GM12878 (cell line): Measurements from ENCODE around the gene RMND5A. TPM values are rescaled to one million over a fixed set of nuclear protein-coding genes. Genes with fewer than 3 reads are reported as not detected.

Source experiments
- ATAC-seq: fragments of 200-7000 bp; cut with Tn5 transposase; 3 replicates; pipeline ENCODE4 v1.9.1; 2020; ENCODE audit warnings: mild to moderate bottlenecking, moderate library complexity
- BruUV-seq: library from RNA; stranded (reverse); fragments of 400-500 nt; replicated peaks from 2 replicates; lab custom pipeline; 2021; lab: Mats Ljungman, UMichigan
- CTCF ChIA-PET: fragments of 300-600 bp; sonication (Branson Sonifier 250); formaldehyde crosslinking; extraction: SDS; loops from one replicate; lab custom pipeline; 2021; ENCODE audit warnings: inconsistent platforms; lab: Yijun Ruan, JAX
- POLR2A ChIA-PET: fragments of 350-600 bp; formaldehyde crosslinking; extraction: SDS; loops from one replicate; lab custom pipeline; 2021; ENCODE audit warnings: inconsistent platforms; lab: Charles Lee
- RAD21 ChIA-PET: fragments of 300-600 bp; sonication (Branson Sonifier 250); formaldehyde crosslinking; loops from one replicate; lab custom pipeline; 2023; ENCODE audit warnings: antibody characterized with exemption; ENCODE audit not compliant: unreplicated experiment; lab: Charles Lee
- SMC1A ChIA-PET: fragments of 300-600 bp; sonication (Branson Sonifier 250); formaldehyde crosslinking; loops from one replicate; lab custom pipeline; 2023; ENCODE audit not compliant: unreplicated experiment, uncharacterized antibody; lab: Charles Lee
- DNase-seq: peaks from one replicate; pipeline ENCODE4 v3.0.0-alpha.2; 2011; ENCODE audit warnings: low read depth, low spot score
- FAIRE-seq: peaks from 3 replicates; lab custom pipeline; 2011; peaks lifted over from hg19 to GRCh38; lab: Jason Lieb, UNC
- H2AFZ ChIP-seq: 2 replicates; pipeline ENCODE4 v1.6.0; 2011; ENCODE audit warnings: low read depth, low read length, control low read depth; ENCODE audit not compliant: control insufficient read depth
- H3K27ac ChIP-seq: 2 replicates; pipeline ENCODE4 v1.5.1; 2011; ENCODE audit warnings: control low read depth; ENCODE audit not compliant: control insufficient read depth, insufficient read depth
- H3K27me3 ChIP-seq, 2 experiments: replicated peaks in 1 of 2; 2 replicates each; pipeline versions ENCODE4 v1.6.0 to v1.6.1; 2011; ENCODE audit warnings: low read length in 1 of 2; ENCODE audit not compliant: control insufficient read depth in 2 of 2, insufficient read depth in 2 of 2
- H3K36me3 ChIP-seq, 2 experiments: 2 replicates each; pipeline ENCODE4 v1.5.1; 2011; ENCODE audit warnings: low read length in 1 of 2; ENCODE audit not compliant: control insufficient read depth in 2 of 2, insufficient read depth in 2 of 2
- H3K4me1 ChIP-seq: 2 replicates; pipeline ENCODE4 v1.6.1; 2011; ENCODE audit warnings: mild to moderate bottlenecking, low read length, moderate library complexity, mixed read lengths; ENCODE audit not compliant: control insufficient read depth, insufficient read depth
- H3K4me2 ChIP-seq: 2 replicates; pipeline ENCODE4 v1.6.0; 2011; ENCODE audit warnings: control low read depth; ENCODE audit not compliant: control insufficient read depth, insufficient read depth
- H3K4me3 ChIP-seq: fragments of 200-600 bp; sonication (generic); 2 replicates; pipeline ENCODE4 v1.5.1; 2016
- H3K79me2 ChIP-seq: 2 replicates; pipeline ENCODE4 v1.6.0; 2011; ENCODE audit warnings: low read length; ENCODE audit not compliant: control insufficient read depth, insufficient read depth
- H3K9ac ChIP-seq: 2 replicates; pipeline ENCODE4 v1.8.0; 2011; ENCODE audit warnings: low read length, control low read depth, mixed read lengths; ENCODE audit not compliant: control insufficient read depth, insufficient read depth
- H3K9me3 ChIP-seq: replicated peaks from 3 replicates; pipeline ENCODE4 v1.5.1; 2011; ENCODE audit warnings: mild to moderate bottlenecking, low read length; ENCODE audit not compliant: control insufficient read depth, insufficient read depth
- H4K20me1 ChIP-seq: 2 replicates; pipeline ENCODE4 v1.6.0; 2011; ENCODE audit not compliant: control insufficient read depth, insufficient read depth
- CHD2 ChIP-seq: IDR thresholded peaks from 2 replicates; pipeline ENCODE4 v1.6.1; 2011; ENCODE audit warnings: low read depth, low read length, improper control_type of control experiment, borderline replicate concordance
- FOXK2 ChIP-seq: fragments of 450-650 bp; IDR thresholded peaks from 2 replicates; pipeline ENCODE4 v1.6.1; 2017; ENCODE audit warnings: mild to moderate bottlenecking, moderate library complexity
- MEF2B ChIP-seq: fragments of 450-650 bp; IDR thresholded peaks from 2 replicates; pipeline ENCODE4 v1.6.1; 2018; ENCODE audit warnings: mild to moderate bottlenecking, moderate library complexity; ENCODE audit not compliant: partially characterized antibody, poor library complexity, severe bottlenecking
- MTA3 ChIP-seq: IDR thresholded peaks from 2 replicates; pipeline ENCODE4 v1.6.1; 2012; ENCODE audit warnings: low read length, inconsistent platforms, borderline replicate concordance
- RAD21 ChIP-seq: IDR thresholded peaks from 2 replicates; pipeline ENCODE4 v1.6.1; 2011; ENCODE audit warnings: mild to moderate bottlenecking, low read depth, low read length, moderate library complexity; ENCODE audit not compliant: insufficient read depth
- RAD51 ChIP-seq: fragments of 450-650 bp; IDR thresholded peaks from 2 replicates; pipeline ENCODE4 v1.6.1; 2016; ENCODE audit warnings: moderate library complexity, mild to moderate bottlenecking, inconsistent platforms
- RUNX3 ChIP-seq: IDR thresholded peaks from 2 replicates; pipeline ENCODE4 v1.6.1; 2012; ENCODE audit warnings: low read length, inconsistent platforms
- SMC3 ChIP-seq: IDR thresholded peaks from 2 replicates; pipeline ENCODE4 v1.6.1; 2011; ENCODE audit warnings: low read length, improper control_type of control experiment, borderline replicate concordance
- WGBS: methylation state at CpG from one replicate; pipeline ENCODE4 v1.1.6; 2016; ENCODE audit warnings: low lambda C conversion rate; ENCODE audit not compliant: insufficient replicate concordance, insufficient coverage; ENCODE audit errors: missing lambda C conversion rate; 5-methylcytosine and 5-hydroxymethylcytosine counted together
- in situ Hi-C: fragments of 300-500 bp; cut with MboI; formaldehyde crosslinking; loops from 9 replicates; pipeline ENCODE4 v1.14.3; 2018; ENCODE audit warnings: mixed read lengths
- intact Hi-C: fragments of 100-400 bp; cut with micrococcal nuclease; formaldehyde crosslinking; loops from one replicate; pipeline ENCODE4 v1.14.2; 2022; ENCODE audit not compliant: unreplicated experiment
- polyA plus RNA-seq, 11 experiments: library from polyadenylated mRNA; depleted of rRNA in 4 of 11; unstranded in 6 of 11; stranded (reverse) in 5 of 11; fragments of >200 nt; fragmentation: Nextera tagmentation in 4 of 11; fragmentation: Illumina TruSeq in 1 of 11; extraction: Ambion mirVana in 4 of 11; extraction: Trizol in 1 of 11; gene quantifications; 1 replicate in 1 of 11; 2 replicates in 10 of 11; pipeline versions ENCODE4 v1.2.1 to v1.2.3, GENCODE V29; 2011 to 2016; ENCODE audit warnings: inconsistent platforms in 2 of 11, missing spikeins in 2 of 11, low read depth in 1 of 11
- total RNA-seq, 4 experiments: library from RNA; depleted of rRNA in 3 of 4; stranded (reverse); fragments of >200 nt in 3 of 4; fragmentation: Illumina TruSeq in 1 of 4; extraction: Trizol in 1 of 4; gene quantifications; 2 replicates each; pipeline versions ENCODE4 v1.2.1 to v1.2.3, GENCODE V29; 2013 to 2021
- TF ChIP-seq, protein P1 (sequence below): IDR thresholded peaks from 2 replicates; pipeline ENCODE4 v1.6.1; 2011; ENCODE audit warnings: borderline replicate concordance, low read depth, mild to moderate bottlenecking, moderate library complexity, low read length; ENCODE audit not compliant: insufficient read depth, poor library complexity, severe bottlenecking
- TF ChIP-seq, protein P2 (sequence below), 3 experiments: IDR thresholded peaks in 2 of 3; conservative IDR thresholded peaks in 1 of 3; 2 replicates each; pipeline ENCODE4 v1.5.1; 2011; ENCODE audit warnings: low read depth in 3 of 3, low read length in 3 of 3, mild to moderate bottlenecking in 3 of 3, control low read depth in 2 of 3, moderate library complexity in 2 of 3, inconsistent platforms in 1 of 3, mixed read lengths in 1 of 3; ENCODE audit not compliant: control insufficient read depth in 2 of 3, insufficient read depth in 1 of 3; ENCODE audit errors: extremely low read depth in 1 of 3
- TF ChIP-seq, protein P3 (sequence below): fragments of 450-650 bp; IDR thresholded peaks from 2 replicates; pipeline ENCODE4 v1.6.1; 2017; ENCODE audit warnings: mild to moderate bottlenecking, moderate library complexity
- TF ChIP-seq, protein P4 (sequence below): fragments of 450-650 bp; IDR thresholded peaks from 2 replicates; pipeline ENCODE4 v1.6.1; 2017; ENCODE audit warnings: borderline replicate concordance

The RMND5A gene
- total and polyA plus RNA-seq, 10 of the 15 experiments (the other 5 are each of a cell fraction or from before 2014, with no cell fraction given): 8.3 to 33.6 (median 23.2) TPM

DNA sequence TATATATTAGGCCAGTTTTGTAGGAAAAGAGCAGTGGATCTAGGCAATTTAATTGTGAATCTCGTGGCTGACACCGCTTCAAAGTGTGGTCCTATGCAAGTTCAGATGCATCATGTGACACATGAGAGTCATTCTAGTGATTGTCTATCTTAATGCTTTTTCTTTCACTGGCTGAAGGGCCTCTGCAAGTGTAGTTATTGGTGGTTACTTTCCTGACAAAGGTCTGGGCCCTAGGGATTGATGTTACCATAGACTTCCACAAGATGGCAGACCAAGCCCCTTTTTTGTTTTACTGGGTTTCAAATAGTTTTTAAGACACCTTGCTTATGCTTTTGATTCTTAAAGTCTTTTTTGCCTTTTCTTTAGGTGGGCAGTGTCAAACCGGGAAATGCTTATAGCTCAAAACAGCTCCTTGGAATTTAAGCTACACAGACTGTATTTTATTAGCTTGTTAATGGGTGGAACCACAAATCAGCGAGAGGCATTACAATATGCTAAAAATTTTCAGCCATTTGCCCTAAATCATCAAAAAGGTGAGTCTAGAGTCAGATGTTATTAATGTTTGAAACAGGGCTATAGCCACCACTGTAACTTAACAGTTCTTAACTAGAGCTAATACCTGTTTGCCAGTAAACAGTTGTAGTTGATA is 44.7 kb downstream of the RMND5A start:
- Histone ChIP-seq H3K79me2 (no peaks in the 10 kb centered on the region), H4K20me1 (no peaks in the 10 kb centered on the region), H3K27me3 (no peaks in the 10 kb centered on the region), H3K27ac (no peak overlapping the region), H3K4me1 (no peaks in the 10 kb centered on the region), H3K9me3 (no peaks in the 10 kb centered on the region), H2AFZ (no peak overlapping the region), H3K4me3 (no peak overlapping the region), H3K9ac (no peak overlapping the region), H3K4me2 (no peak overlapping the region), H3K36me3 (peaks cover 2 to 19% of the 10 kb centered on the region in 2 experiments; a peak in 3 of 4 replicates)
- DNase-seq: no peak
- WGBS: 61% methylated on average over 4 of the region's 4 CpGs
- SMC1A ChIA-PET: interaction anchor here (0.7 to 3.3 kb wide), 14 partner anchors 7 to 368 kb away, joined by 3 to 26 read pairs (median 5); no protein-coding TSS in a partner anchor
- ATAC-seq: peak; percentile 90
- FAIRE-seq: peak; percentile 81
- intact Hi-C loops (no loop called here), in situ Hi-C loops (no loop called here)
- CTCF ChIA-PET: interaction anchor here (0.8 to 5.1 kb wide), 13 partner anchors 10 to 322 kb away, joined by 3 to 37 read pairs (median 8); no protein-coding TSS in a partner anchor
- BruUV-seq: no TSS peak
- RAD21 ChIA-PET: interaction anchor here (0.9 to 1.3 kb wide), 6 partner anchors 11 to 44 kb away, joined by 3 to 7 read pairs (median 4); no protein-coding TSS in a partner anchor
- POLR2A ChIA-PET: no interaction called here
- peak; percentile 60; the same call in 1 of the 2 replicates for TF ChIP-seq SMC3
- TF ChIP-seq MTA3: no peak
- peak; percentile 65 for TF ChIP-seq RAD51
- peak; percentile 8; the same call in 1 of the 2 replicates for TF ChIP-seq RUNX3
- TF ChIP-seq, protein P1, sequence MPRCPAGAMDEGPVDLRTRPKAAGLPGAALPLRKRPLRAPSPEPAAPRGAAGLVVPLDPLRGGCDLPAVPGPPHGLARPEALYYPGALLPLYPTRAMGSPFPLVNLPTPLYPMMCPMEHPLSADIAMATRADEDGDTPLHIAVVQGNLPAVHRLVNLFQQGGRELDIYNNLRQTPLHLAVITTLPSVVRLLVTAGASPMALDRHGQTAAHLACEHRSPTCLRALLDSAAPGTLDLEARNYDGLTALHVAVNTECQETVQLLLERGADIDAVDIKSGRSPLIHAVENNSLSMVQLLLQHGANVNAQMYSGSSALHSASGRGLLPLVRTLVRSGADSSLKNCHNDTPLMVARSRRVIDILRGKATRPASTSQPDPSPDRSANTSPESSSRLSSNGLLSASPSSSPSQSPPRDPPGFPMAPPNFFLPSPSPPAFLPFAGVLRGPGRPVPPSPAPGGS: no peak
- TF ChIP-seq, protein P2, sequence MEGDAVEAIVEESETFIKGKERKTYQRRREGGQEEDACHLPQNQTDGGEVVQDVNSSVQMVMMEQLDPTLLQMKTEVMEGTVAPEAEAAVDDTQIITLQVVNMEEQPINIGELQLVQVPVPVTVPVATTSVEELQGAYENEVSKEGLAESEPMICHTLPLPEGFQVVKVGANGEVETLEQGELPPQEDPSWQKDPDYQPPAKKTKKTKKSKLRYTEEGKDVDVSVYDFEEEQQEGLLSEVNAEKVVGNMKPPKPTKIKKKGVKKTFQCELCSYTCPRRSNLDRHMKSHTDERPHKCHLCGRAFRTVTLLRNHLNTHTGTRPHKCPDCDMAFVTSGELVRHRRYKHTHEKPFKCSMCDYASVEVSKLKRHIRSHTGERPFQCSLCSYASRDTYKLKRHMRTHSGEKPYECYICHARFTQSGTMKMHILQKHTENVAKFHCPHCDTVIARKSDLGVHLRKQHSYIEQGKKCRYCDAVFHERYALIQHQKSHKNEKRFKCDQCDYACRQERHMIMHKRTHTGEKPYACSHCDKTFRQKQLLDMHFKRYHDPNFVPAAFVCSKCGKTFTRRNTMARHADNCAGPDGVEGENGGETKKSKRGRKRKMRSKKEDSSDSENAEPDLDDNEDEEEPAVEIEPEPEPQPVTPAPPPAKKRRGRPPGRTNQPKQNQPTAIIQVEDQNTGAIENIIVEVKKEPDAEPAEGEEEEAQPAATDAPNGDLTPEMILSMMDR (IDR thresholded peaks at IDR 0.05 in 2 of 3, conservative IDR thresholded peaks at IDR 0.05 in 1 of 3; ENCODE audit: control insufficient read depth in 2 of 3, extremely low read depth in 1 of 3, insufficient read depth in 1 of 3, low read depth in 3 of 3, low read length in 3 of 3): peak; percentile 58 to 75 (median 68)
- TF ChIP-seq FOXK2: no peak
- TF ChIP-seq, protein P3, sequence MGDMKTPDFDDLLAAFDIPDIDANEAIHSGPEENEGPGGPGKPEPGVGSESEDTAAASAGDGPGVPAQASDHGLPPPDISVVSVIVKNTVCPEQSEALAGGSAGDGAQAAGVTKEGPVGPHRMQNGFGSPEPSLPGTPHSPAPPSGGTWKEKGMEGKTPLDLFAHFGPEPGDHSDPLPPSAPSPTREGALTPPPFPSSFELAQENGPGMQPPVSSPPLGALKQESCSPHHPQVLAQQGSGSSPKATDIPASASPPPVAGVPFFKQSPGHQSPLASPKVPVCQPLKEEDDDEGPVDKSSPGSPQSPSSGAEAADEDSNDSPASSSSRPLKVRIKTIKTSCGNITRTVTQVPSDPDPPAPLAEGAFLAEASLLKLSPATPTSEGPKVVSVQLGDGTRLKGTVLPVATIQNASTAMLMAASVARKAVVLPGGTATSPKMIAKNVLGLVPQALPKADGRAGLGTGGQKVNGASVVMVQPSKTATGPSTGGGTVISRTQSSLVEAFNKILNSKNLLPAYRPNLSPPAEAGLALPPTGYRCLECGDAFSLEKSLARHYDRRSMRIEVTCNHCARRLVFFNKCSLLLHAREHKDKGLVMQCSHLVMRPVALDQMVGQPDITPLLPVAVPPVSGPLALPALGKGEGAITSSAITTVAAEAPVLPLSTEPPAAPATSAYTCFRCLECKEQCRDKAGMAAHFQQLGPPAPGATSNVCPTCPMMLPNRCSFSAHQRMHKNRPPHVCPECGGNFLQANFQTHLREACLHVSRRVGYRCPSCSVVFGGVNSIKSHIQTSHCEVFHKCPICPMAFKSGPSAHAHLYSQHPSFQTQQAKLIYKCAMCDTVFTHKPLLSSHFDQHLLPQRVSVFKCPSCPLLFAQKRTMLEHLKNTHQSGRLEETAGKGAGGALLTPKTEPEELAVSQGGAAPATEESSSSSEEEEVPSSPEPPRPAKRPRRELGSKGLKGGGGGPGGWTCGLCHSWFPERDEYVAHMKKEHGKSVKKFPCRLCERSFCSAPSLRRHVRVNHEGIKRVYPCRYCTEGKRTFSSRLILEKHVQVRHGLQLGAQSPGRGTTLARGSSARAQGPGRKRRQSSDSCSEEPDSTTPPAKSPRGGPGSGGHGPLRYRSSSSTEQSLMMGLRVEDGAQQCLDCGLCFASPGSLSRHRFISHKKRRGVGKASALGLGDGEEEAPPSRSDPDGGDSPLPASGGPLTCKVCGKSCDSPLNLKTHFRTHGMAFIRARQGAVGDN: no peak
- no peak for TF ChIP-seq CHD2
- TF ChIP-seq, protein P4, sequence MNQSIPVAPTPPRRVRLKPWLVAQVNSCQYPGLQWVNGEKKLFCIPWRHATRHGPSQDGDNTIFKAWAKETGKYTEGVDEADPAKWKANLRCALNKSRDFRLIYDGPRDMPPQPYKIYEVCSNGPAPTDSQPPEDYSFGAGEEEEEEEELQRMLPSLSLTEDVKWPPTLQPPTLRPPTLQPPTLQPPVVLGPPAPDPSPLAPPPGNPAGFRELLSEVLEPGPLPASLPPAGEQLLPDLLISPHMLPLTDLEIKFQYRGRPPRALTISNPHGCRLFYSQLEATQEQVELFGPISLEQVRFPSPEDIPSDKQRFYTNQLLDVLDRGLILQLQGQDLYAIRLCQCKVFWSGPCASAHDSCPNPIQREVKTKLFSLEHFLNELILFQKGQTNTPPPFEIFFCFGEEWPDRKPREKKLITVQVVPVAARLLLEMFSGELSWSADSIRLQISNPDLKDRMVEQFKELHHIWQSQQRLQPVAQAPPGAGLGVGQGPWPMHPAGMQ: no peak
- TF ChIP-seq MEF2B: peak; percentile 24
- TF ChIP-seq RAD21: peak; percentile 62
